HG03039 (cell line): ENCODE measurements around the gene GPR4.
"Not testable (repeated sequence)": the region's sequence is repeated elsewhere in the genome, so short reads cannot be mapped to it uniquely, and the experiment has no call there.

Experiments used
- ATAC-seq: cut with Tn5 transposase; IDR thresholded peaks from one replicate; pipeline ENCODE4 v1.9.1; 2021; ENCODE audit warnings: mild to moderate bottlenecking, moderate library complexity; ENCODE audit not compliant: unreplicated experiment

Gene GPR4

GRCh38 chr19:45601524-45602374 lies at the start of gene GPR4:
GPR4 (minus strand) TSS chr19:45602212; CDS start chr19:45591866, 10,346 bp downstream.
- no peak for ATAC-seq

- no peak for ATAC-seq
Measured at GRCh38 chr19:45650722-45651121, 48.7 kb upstream of the GPR4 start.

DNA sequence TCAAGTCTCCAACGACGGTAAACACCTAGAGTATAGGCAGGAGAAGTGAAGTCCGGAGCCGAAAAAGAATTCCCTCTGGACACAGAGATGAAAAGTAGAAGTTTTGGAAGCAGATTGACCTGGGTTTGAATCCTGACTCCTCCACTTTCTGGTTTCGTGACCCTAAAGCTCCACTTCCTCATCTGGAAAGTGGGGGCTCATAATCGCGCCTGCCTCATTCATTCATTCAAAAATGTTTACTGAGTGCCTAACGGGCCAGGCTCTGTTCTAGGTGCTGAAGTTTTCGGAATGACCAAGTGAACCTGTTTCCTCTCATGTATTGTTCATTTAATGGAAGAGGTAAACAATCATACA lies 44.3 kb upstream of the GPR4 start:
- ATAC-seq = no peak

GRCh38 chr19:45645631-45646344 lies 43.8 kb upstream of the GPR4 start:
- ATAC-seq = no peak

DNA sequence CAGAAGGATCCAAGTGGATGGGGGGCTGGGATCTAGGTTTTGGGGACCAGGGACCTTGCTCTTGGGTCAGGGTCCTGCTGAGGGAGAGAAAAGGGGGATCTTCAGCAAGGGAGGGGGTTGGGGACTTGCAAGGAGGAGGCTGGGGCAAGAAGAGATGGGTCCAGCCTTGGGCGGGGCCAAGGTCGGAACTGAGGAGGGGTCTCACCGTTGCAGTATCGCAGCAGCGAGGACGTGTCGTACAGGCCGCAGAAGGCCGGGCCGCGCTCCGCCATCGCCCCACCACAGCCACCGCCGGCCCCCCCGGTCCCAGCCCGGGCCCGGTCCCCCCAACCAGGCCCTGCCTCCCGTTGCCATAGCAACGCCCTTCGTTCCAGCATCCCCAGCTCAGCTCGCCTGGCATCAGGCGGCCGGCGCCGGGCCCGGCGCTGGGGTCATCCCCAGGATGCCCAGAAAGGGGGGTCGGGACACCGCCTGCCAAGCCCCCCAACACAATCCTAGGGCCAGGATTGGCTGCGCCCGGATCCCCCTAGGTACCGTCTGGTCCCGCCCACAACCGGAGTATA lies 43.1 kb upstream of the GPR4 start:
- no peak for ATAC-seq

GRCh38 chr19:45643927-45644771 lies 42.1 kb upstream of the GPR4 start:
- ATAC-seq = no peak

- no peak for ATAC-seq
Measured at GRCh38 chr19:45643024-45643926, 41.3 kb upstream of the GPR4 start.

DNA sequence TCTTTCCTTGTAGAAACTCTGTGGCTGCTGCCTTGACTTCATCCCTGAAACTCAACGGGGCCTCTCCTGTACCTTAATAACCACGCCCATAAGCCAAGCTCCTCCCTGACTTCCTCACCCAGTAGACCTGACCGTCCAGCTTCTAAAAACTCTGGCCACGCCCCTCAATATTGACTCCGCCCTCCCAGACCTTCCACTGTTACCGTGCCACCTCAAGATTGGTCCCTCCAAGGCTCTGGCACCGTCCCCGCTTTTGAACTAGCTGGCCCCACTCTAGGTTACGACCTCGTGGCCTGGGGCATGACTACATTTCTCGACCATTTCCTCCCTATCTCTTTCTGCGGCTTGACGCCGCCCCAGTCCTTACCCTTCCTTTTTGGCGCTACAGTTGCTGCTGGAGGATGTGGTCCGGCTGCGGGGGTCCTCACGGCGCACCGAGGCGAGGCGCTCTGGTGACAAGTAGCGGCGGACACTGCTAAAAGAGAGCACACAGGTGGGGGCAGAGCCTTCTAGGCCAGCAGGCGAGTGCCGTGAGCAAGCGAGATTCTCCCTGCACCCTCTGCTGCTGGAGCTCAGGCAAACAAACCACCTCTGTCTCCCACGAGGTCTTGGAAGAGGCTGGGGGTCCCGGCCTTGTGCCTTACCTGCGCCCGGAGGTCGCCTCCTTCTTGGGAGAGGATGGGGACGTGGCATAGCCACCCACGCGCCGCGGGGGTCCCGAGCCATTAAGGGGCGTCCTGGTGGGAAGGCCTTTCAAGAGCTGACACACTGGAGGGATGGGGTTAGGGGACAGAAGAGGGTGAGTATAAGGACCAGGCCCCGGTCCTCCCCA lies 39.5 kb upstream of the GPR4 start:
- ATAC-seq = no peak

- no peak for ATAC-seq
Measured at GRCh38 chr19:45640849-45641273, 38.8 kb upstream of the GPR4 start.

GRCh38 chr19:45638930-45639729 lies 37.1 kb upstream of the GPR4 start, which contains the start of gene EML2:
EML2 (minus strand) TSS chr19:45639397; CDS start chr19:45639376, 21 bp downstream.
- ATAC-seq = no peak

GRCh38 chr19:45637890-45638667 lies 36.1 kb upstream of the GPR4 start:
- ATAC-seq = no peak

- no peak for ATAC-seq
Measured at GRCh38 chr19:45636902-45637301, 34.9 kb upstream of the GPR4 start.

GRCh38 chr19:45636275-45636674 lies 34.3 kb upstream of the GPR4 start:
- no peak for ATAC-seq

DNA sequence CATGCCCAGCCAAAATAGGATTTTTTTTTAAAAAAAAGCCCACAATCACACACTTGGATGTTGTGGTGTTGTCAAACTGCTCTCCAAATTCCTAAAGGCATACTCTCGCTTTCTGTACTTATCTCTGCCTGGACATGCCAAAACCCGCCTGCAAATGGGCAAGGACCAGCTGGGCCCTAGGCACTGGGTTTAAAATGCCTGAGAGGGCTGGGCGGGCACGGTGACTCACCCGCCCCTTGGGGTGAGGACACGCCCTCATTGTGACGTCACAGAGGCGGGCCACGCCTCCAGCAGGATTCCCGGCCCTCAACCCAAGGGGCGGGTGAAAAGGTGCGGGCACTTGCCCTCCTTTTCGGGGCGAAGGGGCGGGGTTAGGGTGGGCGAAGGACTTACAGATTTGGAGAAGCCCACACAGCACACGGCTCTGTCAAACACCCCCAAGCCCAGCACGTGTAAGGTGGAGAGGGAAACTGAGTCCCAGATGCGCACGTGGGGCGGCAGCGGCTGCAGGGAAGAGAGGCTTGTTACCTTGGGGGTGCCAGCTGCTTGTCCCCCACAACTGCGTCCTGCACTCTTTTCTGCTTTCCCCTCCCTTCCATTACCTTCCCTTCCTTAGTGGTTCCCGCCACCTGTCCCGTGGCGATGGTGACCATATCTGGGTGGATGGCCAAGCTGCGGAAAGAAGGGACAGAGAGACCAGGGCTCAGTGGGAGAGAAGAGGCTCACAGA lies 30.6 kb upstream of the GPR4 start:
- no peak for ATAC-seq

DNA sequence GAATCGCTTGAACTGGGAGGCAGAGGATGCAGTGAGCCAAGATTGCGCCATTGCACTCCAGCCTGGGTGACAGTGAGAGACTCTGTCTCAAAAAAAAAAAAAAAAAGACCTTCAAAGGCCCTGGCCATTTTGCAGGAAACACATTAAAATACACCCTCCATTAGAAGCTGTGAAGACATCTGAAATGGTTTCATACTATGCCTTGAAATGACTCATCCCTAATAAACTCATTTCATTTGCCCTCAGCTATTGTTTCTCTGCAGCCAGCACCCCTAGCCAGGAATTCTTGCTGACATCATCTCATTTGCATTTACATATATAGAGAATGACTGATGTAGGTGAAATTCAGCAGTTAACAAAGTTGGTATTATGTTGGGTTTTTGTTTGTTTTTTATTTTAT lies 28.5 kb upstream of the GPR4 start:
- ATAC-seq = no peak

DNA sequence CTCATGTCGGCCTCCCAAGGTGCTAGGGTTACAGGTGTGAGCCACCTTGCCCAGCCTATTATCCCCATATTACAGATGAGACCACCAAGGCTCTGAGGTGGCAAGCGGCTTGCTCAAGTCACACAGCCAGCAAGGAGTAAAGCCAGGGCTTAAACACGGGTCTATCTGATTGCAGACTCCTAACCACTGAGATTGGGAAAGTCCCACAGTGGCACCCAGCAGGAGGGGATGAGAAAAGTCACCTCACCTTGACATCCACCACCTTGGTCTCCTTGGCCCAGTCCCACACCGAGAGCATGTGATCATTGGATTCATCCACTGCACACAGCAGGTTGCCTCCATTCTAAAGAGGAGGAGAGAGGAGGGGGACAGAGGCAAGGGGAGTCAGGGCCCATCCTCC lies 27.7 kb upstream of the GPR4 start:
- ATAC-seq = no peak

GRCh38 chr19:45628219-45628618 lies 26.2 kb upstream of the GPR4 start:
- not testable (repeated sequence) for ATAC-seq
